HEK293 (cell line): ENCODE data around the gene FRS2.

Experiments
- CTCF ChIA-PET: fragments of 350-600 bp; formaldehyde crosslinking; extraction: SDS; loops from one replicate; lab custom pipeline; 2021; ENCODE audit warnings: antibody characterized with exemption; lab: Yijun Ruan, JAX
- POLR2A ChIA-PET: fragments of 300-600 bp; formaldehyde crosslinking; extraction: SDS; loops from one replicate; lab custom pipeline; 2020; ENCODE audit warnings: antibody characterized with exemption, inconsistent platforms; lab: Yijun Ruan, JAX
- H3K27ac ChIP-seq: fragments of 200-500 bp; sonication (Bioruptor generic); 2 replicates; pipeline ENCODE4 v1.5.1; 2014; ENCODE audit warnings: low read depth, low read length, control low read depth, inconsistent platforms; ENCODE audit errors: extremely low read depth
- H3K36me3 ChIP-seq, 2 experiments: fragments of 200-500 bp in 1 of 2; sonication (Bioruptor generic) in 1 of 2; 1 replicate in 1 of 2; 2 replicates in 1 of 2; pipeline ENCODE4 v1.5.1; 2014 to 2017; ENCODE audit warnings: inconsistent platforms in 2 of 2, low read length in 2 of 2; ENCODE audit not compliant: control insufficient read depth in 2 of 2, insufficient read depth in 1 of 2
- H3K4me1 ChIP-seq: fragments of 200-500 bp; sonication (Bioruptor generic); 2 replicates; pipeline ENCODE4 v1.5.1; 2014; ENCODE audit warnings: mild to moderate bottlenecking, low read length, inconsistent platforms; ENCODE audit not compliant: control insufficient read depth, insufficient read depth
- H3K4me3 ChIP-seq: 2 replicates; pipeline ENCODE4 v1.5.1; 2011; ENCODE audit warnings: low read depth, mild to moderate bottlenecking, control low read depth, low read length, moderate library complexity
- H3K9me3 ChIP-seq: fragments of 200-500 bp; sonication (Bioruptor generic); 2 replicates; pipeline ENCODE4 v1.5.1; 2014; ENCODE audit warnings: low read depth, low read length, inconsistent platforms; ENCODE audit not compliant: control insufficient read depth, insufficient read depth
- BCL11A ChIP-seq: fragments of 450-650 bp; formaldehyde crosslinking; IDR thresholded peaks from 2 replicates; pipeline ENCODE4 v1.5.1; 2016; ENCODE audit warnings: low read depth, missing biosample characterization, missing genetic modification characterization
- EGR2 ChIP-seq: fragments of 450-650 bp; formaldehyde crosslinking; IDR thresholded peaks from 2 replicates; pipeline ENCODE4 v1.5.1; 2016; ENCODE audit warnings: low read depth, missing biosample characterization, missing genetic modification characterization
- HIC1 ChIP-seq: fragments of 450-650 bp; formaldehyde crosslinking; IDR thresholded peaks from 2 replicates; pipeline ENCODE4 v1.5.1; 2016; ENCODE audit warnings: missing biosample characterization, missing genetic modification characterization
- PRDM2 ChIP-seq: fragments of 450-650 bp; formaldehyde crosslinking; IDR thresholded peaks from 2 replicates; pipeline ENCODE4 v1.5.1; 2016; ENCODE audit warnings: missing biosample characterization, missing genetic modification characterization, borderline replicate concordance
- SETDB1 ChIP-seq: IDR thresholded peaks from one replicate; pipeline ENCODE4 v1.6.1; 2017; ENCODE audit warnings: mild to moderate bottlenecking, low read length, moderate library complexity, mixed read lengths; ENCODE audit not compliant: insufficient read length
- ZNF140 ChIP-seq: fragments of 450-650 bp; formaldehyde crosslinking; IDR thresholded peaks from 2 replicates; pipeline ENCODE4 v1.5.1; 2016; ENCODE audit warnings: missing biosample characterization, missing genetic modification characterization
- ZNF302 ChIP-seq: fragments of 450-650 bp; formaldehyde crosslinking; IDR thresholded peaks from 2 replicates; pipeline ENCODE4 v1.5.1; 2016; ENCODE audit warnings: missing biosample characterization, missing genetic modification characterization, low read depth
- ZNF558 ChIP-seq: fragments of 450-650 bp; formaldehyde crosslinking; IDR thresholded peaks from 2 replicates; pipeline ENCODE4 v1.5.1; 2016; ENCODE audit warnings: missing biosample characterization, missing genetic modification characterization
- ZNF664 ChIP-seq: fragments of 450-650 bp; formaldehyde crosslinking; IDR thresholded peaks from 2 replicates; pipeline ENCODE4 v1.5.1; 2016; ENCODE audit warnings: missing biosample characterization, missing genetic modification characterization
- ZNF768 ChIP-seq: fragments of 450-650 bp; formaldehyde crosslinking; IDR thresholded peaks from 2 replicates; pipeline ENCODE4 v1.5.1; 2018; ENCODE audit warnings: missing biosample characterization, mild to moderate bottlenecking, missing genetic modification characterization
- TF ChIP-seq, protein P1 (sequence below): fragments of 450-650 bp; formaldehyde crosslinking; optimal IDR thresholded peaks from 2 replicates; pipeline ENCODE3; 2016; ENCODE audit warnings: missing biosample characterization, mild to moderate bottlenecking, missing genetic modification characterization
- TF ChIP-seq, protein P2 (sequence below): fragments of 450-650 bp; formaldehyde crosslinking; IDR thresholded peaks from 2 replicates; pipeline ENCODE4 v1.5.0; 2017; ENCODE audit warnings: missing biosample characterization, missing genetic modification characterization, borderline replicate concordance

FRS2 gene

GRCh38 chr12:69519871-69520270 is 49.7 kb downstream of the FRS2 start (continued):
- TF ChIP-seq PRDM2: no peak
- no peak for TF ChIP-seq EGR2 (tag by site-specific recombination)
- no peak for TF ChIP-seq BCL11A (tag by site-specific recombination)
- no peak for TF ChIP-seq ZNF302 (tag by site-specific recombination)
- TF ChIP-seq ZNF140 (tag by site-specific recombination): no peak
- TF ChIP-seq ZNF768 (tag by site-specific recombination): no peak
- no peak for TF ChIP-seq ZNF664 (tag by site-specific recombination)

GRCh38 chr12:69523433-69524330 is 53.5 kb downstream of the FRS2 start:
- POLR2A ChIA-PET: no interaction called here
- Histone ChIP-seq H3K9me3 (no peaks in the 10 kb centered on the region; the same call in 1 of the 2 replicates), H3K27ac (no peak overlapping the region), H3K4me3 (no peak overlapping the region), H3K36me3 (no peaks in the 10 kb centered on the region; a peak in 1 of 3 replicates)
- TF ChIP-seq ZNF558 (tag by site-specific recombination) (peak; percentile 94), SETDB1 (peak; percentile 54), HIC1 (tag by site-specific recombination) (0 out of 2 replicates have a peak, but pooled peaks have one; percentile 11)
- TF ChIP-seq, protein P1, sequence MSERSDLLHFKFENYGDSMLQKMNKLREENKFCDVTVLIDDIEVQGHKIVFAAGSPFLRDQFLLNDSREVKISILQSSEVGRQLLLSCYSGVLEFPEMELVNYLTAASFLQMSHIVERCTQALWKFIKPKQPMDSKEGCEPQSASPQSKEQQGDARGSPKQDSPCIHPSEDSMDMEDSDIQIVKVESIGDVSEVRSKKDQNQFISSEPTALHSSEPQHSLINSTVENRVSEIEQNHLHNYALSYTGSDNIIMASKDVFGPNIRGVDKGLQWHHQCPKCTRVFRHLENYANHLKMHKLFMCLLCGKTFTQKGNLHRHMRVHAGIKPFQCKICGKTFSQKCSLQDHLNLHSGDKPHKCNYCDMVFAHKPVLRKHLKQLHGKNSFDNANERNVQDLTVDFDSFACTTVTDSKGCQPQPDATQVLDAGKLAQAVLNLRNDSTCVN (tag by site-specific recombination): no peak
- TF ChIP-seq, protein P2, sequence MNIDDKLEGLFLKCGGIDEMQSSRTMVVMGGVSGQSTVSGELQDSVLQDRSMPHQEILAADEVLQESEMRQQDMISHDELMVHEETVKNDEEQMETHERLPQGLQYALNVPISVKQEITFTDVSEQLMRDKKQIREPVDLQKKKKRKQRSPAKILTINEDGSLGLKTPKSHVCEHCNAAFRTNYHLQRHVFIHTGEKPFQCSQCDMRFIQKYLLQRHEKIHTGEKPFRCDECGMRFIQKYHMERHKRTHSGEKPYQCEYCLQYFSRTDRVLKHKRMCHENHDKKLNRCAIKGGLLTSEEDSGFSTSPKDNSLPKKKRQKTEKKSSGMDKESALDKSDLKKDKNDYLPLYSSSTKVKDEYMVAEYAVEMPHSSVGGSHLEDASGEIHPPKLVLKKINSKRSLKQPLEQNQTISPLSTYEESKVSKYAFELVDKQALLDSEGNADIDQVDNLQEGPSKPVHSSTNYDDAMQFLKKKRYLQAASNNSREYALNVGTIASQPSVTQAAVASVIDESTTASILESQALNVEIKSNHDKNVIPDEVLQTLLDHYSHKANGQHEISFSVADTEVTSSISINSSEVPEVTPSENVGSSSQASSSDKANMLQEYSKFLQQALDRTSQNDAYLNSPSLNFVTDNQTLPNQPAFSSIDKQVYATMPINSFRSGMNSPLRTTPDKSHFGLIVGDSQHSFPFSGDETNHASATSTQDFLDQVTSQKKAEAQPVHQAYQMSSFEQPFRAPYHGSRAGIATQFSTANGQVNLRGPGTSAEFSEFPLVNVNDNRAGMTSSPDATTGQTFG (tag by site-specific recombination): no peak
- TF ChIP-seq, all 188 proteins: peak for 3
- H3K4me1 ChIP-seq: peaks cover 5% of the 10 kb centered on the region
- CTCF ChIA-PET: no interaction called here
